ENCODE results near the gene P2RY11. TPM values are rescaled to one million over a fixed set of nuclear protein-coding genes. Genes with fewer than 3 reads are reported as not detected.
A peak's percentile ranks its signal among the peaks of the same experiment; 100 is the strongest.

The P2RY11 gene
- 4.1 TPM for total RNA-seq

- DNase-seq (ENCODE audit: low spot score in 2 of 2): no peak
- FAIRE-seq: no peak
Measured at GRCh38 chr19:10111405-10111811, at the start of gene P2RY11. P2RY11 (plus strand) TSS chr19:10111693; CDS start chr19:10111722, 29 bp downstream.

GRCh38 chr19:10061717-10062310, 49.7 kb upstream of the P2RY11 start:
- DNase-seq (ENCODE audit: low spot score in 2 of 2): no peak
- FAIRE-seq: no peak

- no peak for FAIRE-seq
- no peak for DNase-seq (ENCODE audit: low spot score in 2 of 2)
Measured at GRCh38 chr19:10068205-10068604, 43.3 kb upstream of the P2RY11 start.

GRCh38 chr19:10069046-10069445, 42.4 kb upstream of the P2RY11 start:
- DNase-seq (ENCODE audit: low spot score in 2 of 2) (no peak), FAIRE-seq (no peak)

- DNase-seq (ENCODE audit: low spot score in 2 of 2) (no peak), FAIRE-seq (no peak)
Measured at GRCh38 chr19:10070730-10071446, 40.6 kb upstream of the P2RY11 start.

GRCh38 chr19:10074153-10074552, 37.3 kb upstream of the P2RY11 start:
- DNase-seq (ENCODE audit: low spot score in 2 of 2) (no peak), FAIRE-seq (no peak)

- no peak for DNase-seq (ENCODE audit: low spot score in 2 of 2)
- FAIRE-seq: no peak
Measured at GRCh38 chr19:10076535-10076934, 35.0 kb upstream of the P2RY11 start.

- DNase-seq (ENCODE audit: low spot score in 2 of 2) (no peak), FAIRE-seq (no peak)
Measured at GRCh38 chr19:10078329-10078728, 33.2 kb upstream of the P2RY11 start.

GRCh38 chr19:10079031-10079453, 32.5 kb upstream of the P2RY11 start:
- DNase-seq (ENCODE audit: low spot score in 2 of 2): no peak

GRCh38 chr19:10083911-10084310, 27.6 kb upstream of the P2RY11 start:
- FAIRE-seq (no peak), DNase-seq (ENCODE audit: low spot score in 2 of 2) (no peak)

More at GRCh38 chr19:10079031-10079453, 32.5 kb upstream of the P2RY11 start:
- no peak for FAIRE-seq

GRCh38 chr19:10084803-10085202, 26.7 kb upstream of the P2RY11 start:
- no peak for DNase-seq (ENCODE audit: low spot score in 2 of 2)
- FAIRE-seq: no peak

- peak; percentile 82 to 88 for DNase-seq (ENCODE audit: low spot score in 2 of 2)
- no peak for FAIRE-seq
Measured at GRCh38 chr19:10085641-10086590, 25.6 kb upstream of the P2RY11 start, which contains the start of gene SHFL. SHFL (plus strand) TSS chr19:10086317; CDS start chr19:10086428, 111 bp downstream.

GRCh38 chr19:10086591-10087192, 24.8 kb upstream of the P2RY11 start:
- DNase-seq (ENCODE audit: low spot score in 2 of 2) (no peak), FAIRE-seq (no peak)

- no peak for FAIRE-seq
- no peak for DNase-seq (ENCODE audit: low spot score in 2 of 2)
Measured at GRCh38 chr19:10087296-10088061, 24.0 kb upstream of the P2RY11 start.

GRCh38 chr19:10088949-10089554, 22.4 kb upstream of the P2RY11 start:
- DNase-seq (ENCODE audit: low spot score in 2 of 2): no peak
- no peak for FAIRE-seq

- DNase-seq (ENCODE audit: low spot score in 2 of 2) (no peak), FAIRE-seq (no peak)
Measured at GRCh38 chr19:10089801-10090375, 21.6 kb upstream of the P2RY11 start.

GRCh38 chr19:10091370-10091687, 20.2 kb upstream of the P2RY11 start:
- FAIRE-seq (no peak), DNase-seq (ENCODE audit: low spot score in 2 of 2) (no peak)

- DNase-seq (ENCODE audit: low spot score in 2 of 2) (no peak), FAIRE-seq (no peak)
Measured at GRCh38 chr19:10091895-10092641, 19.4 kb upstream of the P2RY11 start.

Data from frontal cortex (tissue), 4 donors.